ENCODE data around the gene EOMES. TPM values are rescaled to one million over a fixed set of nuclear protein-coding genes. Genes with fewer than 3 reads are reported as not detected.

EOMES gene
- total and polyA plus RNA-seq, 2 of the 4 experiments (the other 2 are of a cell fraction) = not detected

DNA sequence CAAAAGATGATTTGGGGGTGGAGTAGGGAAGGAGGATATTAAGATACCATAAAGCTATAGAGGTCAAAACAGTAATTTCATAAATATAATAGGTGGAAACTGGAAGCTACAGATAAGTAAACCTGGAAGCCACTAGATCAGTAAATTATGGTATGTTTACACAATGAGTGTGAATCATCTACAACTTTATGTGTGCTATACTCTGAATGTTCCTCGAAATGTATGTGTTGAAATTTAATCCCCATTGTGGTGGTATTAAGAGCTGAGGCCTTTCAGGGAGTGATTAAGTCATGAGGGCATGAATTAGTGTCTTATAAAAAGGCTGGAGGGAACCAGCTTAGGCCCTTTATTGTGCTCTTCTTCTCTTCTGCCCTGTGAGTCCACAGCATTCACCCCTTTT, 25.2 kb downstream of the EOMES start:
- H2AFZ ChIP-seq (replicated peaks; ENCODE audit: low read length, poor library complexity) = no peak overlapping the region
- no peak overlapping the region for H3K14ac ChIP-seq (replicated peaks; ENCODE audit: low read depth, low read length)
- H3K18ac ChIP-seq (ENCODE audit: low read depth, low read length) = no peak overlapping the region
- H4K5ac ChIP-seq (ENCODE audit: low read depth, low read length) = no peak overlapping the region
- no peak overlapping the region for H2BK20ac ChIP-seq (ENCODE audit: low read depth, low read length)
- H3K23ac ChIP-seq (ENCODE audit: low read depth, low read length) = no peak overlapping the region
- no peaks in the 10 kb centered on the region for H3K79me1 ChIP-seq (ENCODE audit: low read depth in 1 of 2, low read length in 2 of 2)
- no peaks in the 10 kb centered on the region for H3K9me1 ChIP-seq (ENCODE audit: insufficient read depth, low read length)
- H3K4me2 ChIP-seq (ENCODE audit: low read depth, low read length) = no peak overlapping the region
- no peak overlapping the region for H3K4me3 ChIP-seq (ENCODE audit: insufficient read depth, low read depth, low read length)
- in situ Hi-C loops (cut with MboI; ENCODE audit: low sequenced_read_pairs) (no loop called here), dilution Hi-C loops (cut with HindIII; ENCODE audit: low sequenced_read_pairs, unreplicated experiment) (no loop called here), intact Hi-C loops (cut with micrococcal nuclease) (no loop called here)
- H3K27me3 ChIP-seq (ENCODE audit: control insufficient read depth, insufficient read depth, low read length) = peaks cover 2% of the 10 kb centered on the region; the same call in 1 of the 2 replicates
- no peaks in the 10 kb centered on the region for H4K20me1 ChIP-seq (ENCODE audit: insufficient read depth, low read length)
- H4K91ac ChIP-seq (ENCODE audit: insufficient read depth, low read depth, low read length) = no peak overlapping the region
- DNase-seq (peak; percentile 42), ATAC-seq (ENCODE audit: low read depth) (peak; percentile 29; the same call in 1 of the 2 replicates)
- ChIA-PET CTCF (interaction anchor here (1.6 kb wide), 1 partner anchor 14 kb away, joined by 3 read pairs; no protein-coding TSS in a partner anchor), POLR2A (ENCODE audit: unreplicated experiment) (interaction anchor here (0.6 kb wide), 1 partner anchor 498 kb away, joined by 3 read pairs; no protein-coding TSS in a partner anchor)
- H3K9ac ChIP-seq (ENCODE audit: low read depth, low read length) = no peak overlapping the region
- no peak overlapping the region for H2AK5ac ChIP-seq (ENCODE audit: low read depth, low read length)
- no peaks in the 10 kb centered on the region for H3K4me1 ChIP-seq (ENCODE audit: control insufficient read depth, insufficient read depth, low read length)
- no peak overlapping the region for H4K8ac ChIP-seq (ENCODE audit: low read depth in 2 of 2, low read length in 2 of 2)
- H3K4ac ChIP-seq (ENCODE audit: low read depth, low read length) = no peak overlapping the region
- no peak overlapping the region for H2BK15ac ChIP-seq (ENCODE audit: low read depth, low read length)
- no peak overlapping the region for H2BK5ac ChIP-seq (ENCODE audit: low read depth, low read length, poor library complexity, severe bottlenecking)
- TF ChIP-seq MXI1 (IDR thresholded peaks at IDR 0.05; ENCODE audit: borderline replicate concordance, low read depth, low read length) (no peak), RAD21 (IDR thresholded peaks at IDR 0.05; ENCODE audit: low read length) (no peak), SMC3 (IDR thresholded peaks at IDR 0.05; ENCODE audit: low read depth, low read length) (no peak), CHD1 (IDR thresholded peaks at IDR 0.05; ENCODE audit: low read depth, low read length) (no peak), CEBPB (IDR thresholded peaks at IDR 0.05; ENCODE audit: low read depth, low read length) (no peak), MAFK (IDR thresholded peaks at IDR 0.05; ENCODE audit: low read depth, low read length) (no peak)
- TF ChIP-seq, protein P1, sequence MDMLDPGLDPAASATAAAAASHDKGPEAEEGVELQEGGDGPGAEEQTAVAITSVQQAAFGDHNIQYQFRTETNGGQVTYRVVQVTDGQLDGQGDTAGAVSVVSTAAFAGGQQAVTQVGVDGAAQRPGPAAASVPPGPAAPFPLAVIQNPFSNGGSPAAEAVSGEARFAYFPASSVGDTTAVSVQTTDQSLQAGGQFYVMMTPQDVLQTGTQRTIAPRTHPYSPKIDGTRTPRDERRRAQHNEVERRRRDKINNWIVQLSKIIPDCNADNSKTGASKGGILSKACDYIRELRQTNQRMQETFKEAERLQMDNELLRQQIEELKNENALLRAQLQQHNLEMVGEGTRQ (IDR thresholded peaks at IDR 0.05; ENCODE audit: low read depth, low read length) = no peak
- no peaks in the 10 kb centered on the region for H3K9me3 ChIP-seq (ENCODE audit: control insufficient read depth, insufficient read depth, low read length)
- H2BK120ac ChIP-seq (ENCODE audit: low read depth, low read length) = no peak overlapping the region
- no peak overlapping the region for H2AK9ac ChIP-seq (replicated peaks; ENCODE audit: low read depth, low read length, poor library complexity)
- BruUV-seq (replicated peaks) = no TSS peak
- no peak overlapping the region for H3K56ac ChIP-seq (ENCODE audit: extremely low read depth, insufficient read depth, low read length)
- no peaks in the 10 kb centered on the region for H3K36me3 ChIP-seq (ENCODE audit: control insufficient read depth, insufficient read depth, low read length)
- WGBS, 2 experiments (ENCODE audit: extremely low coverage in 2 of 2, insufficient read length in 1 of 2) = no CpG with 5 or more reads among the region's 1 CpG
- no peak overlapping the region for H3K27ac ChIP-seq (ENCODE audit: insufficient read depth, low read length)
